ENCODE data around the gene VCP. TPM values are rescaled to one million over a fixed set of nuclear protein-coding genes. Genes with fewer than 3 reads are reported as not detected.

The VCP gene
- total and polyA plus RNA-seq, 9 of the 15 experiments (the other 6 are each of a cell fraction or from before 2014, with no cell fraction given), result 7.1 to 257 (median 199) TPM

GRCh38 chr9:35048511-35048910, 23.9 kb downstream of the VCP start:
- in situ Hi-C loops (cut with MboI), result no loop called here
- POLR2A ChIA-PET, result no interaction called here
- WGBS (ENCODE audit: insufficient coverage, low coverage, missing lambda C conversion rate), result 88% methylated on average over 5 of the region's 6 CpGs
- FAIRE-seq, result no peak
- H3K9ac ChIP-seq (ENCODE audit: insufficient read depth in 1 of 2, low read depth in 2 of 2, low read length in 2 of 2), result no peak overlapping the region
- peaks cover 6% of the 10 kb centered on the region; the same call in 1 of the 3 replicates for H3K36me3 ChIP-seq (ENCODE audit: control insufficient read depth, insufficient read depth, low read length)
- H2AFZ ChIP-seq (ENCODE audit: low read depth, low read length), result no peak overlapping the region
- intact Hi-C loops (cut with micrococcal nuclease), result no loop called here
- CTCF ChIA-PET (ENCODE audit: low intra/inter-chr PET ratio), result no interaction called here
- H4K20me1 ChIP-seq (replicated peaks; ENCODE audit: control insufficient read depth, insufficient read depth, low read length), result no peaks in the 10 kb centered on the region
- no TSS peak for BruUV-seq (replicated peaks)
- H3K4me2 ChIP-seq (ENCODE audit: insufficient read depth, low read length), result no peak overlapping the region
- H3K27me3 ChIP-seq (ENCODE audit: control insufficient read depth in 2 of 2, insufficient read depth in 2 of 2, low read length in 2 of 2), result no peaks in the 10 kb centered on the region
- no peak for ATAC-seq
- H3K9me1 ChIP-seq (ENCODE audit: control insufficient read depth, insufficient read depth, low read length), result no peaks in the 10 kb centered on the region
- H3K79me2 ChIP-seq (ENCODE audit: control insufficient read depth, insufficient read depth, low read length), result no peaks in the 10 kb centered on the region
- no peaks in the 10 kb centered on the region for H3K9me3 ChIP-seq (replicated peaks; ENCODE audit: control insufficient read depth, insufficient read depth, low read depth, low read length)
- no peak overlapping the region for H3K4me3 ChIP-seq
- no peak for DNase-seq (ENCODE audit: extremely low read depth in 1 of 4, low spot score in 3 of 4)
- H3K27ac ChIP-seq (ENCODE audit: extremely low read depth, low read depth, low read length), result no peak overlapping the region
- peaks cover 0 to 2% of the 10 kb centered on the region in 2 experiments; a peak in 3 of 5 replicates for H3K4me1 ChIP-seq (replicated peaks in 1 of 2; ENCODE audit: control insufficient read depth in 2 of 2, insufficient read depth in 2 of 2, low read length in 2 of 2)
- TF ChIP-seq CC2D1A (IDR thresholded peaks at IDR 0.05), result no peak
- TF ChIP-seq SNIP1 (IDR thresholded peaks at IDR 0.05; ENCODE audit: low read depth), result no peak
- no peak for TF ChIP-seq ZHX1 (conservative IDR thresholded peaks at IDR 0.05; ENCODE audit: low read length)
- TF ChIP-seq ZNF766 (CRISPR knock-in tag; conservative IDR thresholded peaks at IDR 0.05), result no peak
- TF ChIP-seq ETV6 (IDR thresholded peaks at IDR 0.05; ENCODE audit: borderline replicate concordance in 1 of 2, low read depth in 2 of 2, low read length in 1 of 2), result no peak
- no peak for TF ChIP-seq ETV6 (CRISPR knock-in tag; IDR thresholded peaks at IDR 0.05; ENCODE audit: borderline replicate concordance)
- no peak for TF ChIP-seq ZNF444 (CRISPR knock-in tag; IDR thresholded peaks at IDR 0.05)
- TF ChIP-seq FOXP4 (CRISPR knock-in tag; IDR thresholded peaks at IDR 0.05; ENCODE audit: borderline replicate concordance), result no peak
- no peak for TF ChIP-seq PRMT5 (CRISPR knock-in tag; IDR thresholded peaks at IDR 0.05)
- TF ChIP-seq SRSF1 (IDR thresholded peaks at IDR 0.05; ENCODE audit: low read depth, low read length), result no peak
- TF ChIP-seq BRCA1 (IDR thresholded peaks at IDR 0.05), result no peak
- TF ChIP-seq BRCA1 (CRISPR knock-in tag; IDR thresholded peaks at IDR 0.05), result no peak
- TF ChIP-seq HMGXB4 (CRISPR knock-in tag; IDR thresholded peaks at IDR 0.05), result no peak
- no peak for TF ChIP-seq POLR2A (conservative IDR thresholded peaks at IDR 0.05)
- TF ChIP-seq E2F6 (IDR thresholded peaks at IDR 0.05; ENCODE audit: borderline replicate concordance in 1 of 2, extremely low read depth in 1 of 2, insufficient read depth in 1 of 2, insufficient read length in 1 of 2, low read depth in 1 of 2, low read length in 1 of 2, poor library complexity in 1 of 2, severe bottlenecking in 1 of 2), result no peak
- no peak for TF ChIP-seq KDM4B (IDR thresholded peaks at IDR 0.05; ENCODE audit: borderline replicate concordance in 2 of 2, low read depth in 1 of 2)

Measured in K562 (cell line).